A673 (cell line): ENCODE results near the gene RBM20.

Source experiments
- CTCF ChIP-seq: fragments of 300-800, 200-600 bp; sonication (generic); conservative IDR thresholded peaks from 2 replicates; pipeline ENCODE4 v1.5.1; 2017; ENCODE audit warnings: low read depth, mild to moderate bottlenecking, antibody characterized with exemption, low read length, moderate library complexity, mixed read lengths
- EZH2 ChIP-seq: fragments of 200-600 bp; sonication (generic); IDR thresholded peaks from 2 replicates; pipeline ENCODE4 v1.6.1; 2017; ENCODE audit warnings: borderline replicate concordance, low read depth, mild to moderate bottlenecking, mixed read lengths, antibody characterized with exemption, low read length; ENCODE audit not compliant: poor library complexity, severe bottlenecking

- TF ChIP-seq CTCF, result no peak
- no peak for TF ChIP-seq EZH2
Observed at GRCh38 chr10:110701617-110701971, 57.5 kb downstream of the RBM20 start.
